SU-DHL-6 (cell line): ENCODE results near the gene LMOD2.

ENCODE experiments used
- H2AFZ ChIP-seq: fragments of 200-600 bp; sonication (generic); 2 replicates; pipeline ENCODE4 v1.6.1; 2014; ENCODE audit warnings: low read depth, mild to moderate bottlenecking, moderate library complexity, mixed read lengths, antibody characterized with exemption, low read length; ENCODE audit not compliant: severe bottlenecking
- H3F3A ChIP-seq: fragments of 200-600 bp; shearing (Covaris generic); 2 replicates; pipeline ENCODE4 v1.6.0; 2016; ENCODE audit warnings: antibody characterized with exemption, mild to moderate bottlenecking; ENCODE audit not compliant: insufficient read depth
- H3K27ac ChIP-seq: fragments of 200-600 bp; sonication (generic); 2 replicates; pipeline ENCODE4 v1.5.1; 2016; ENCODE audit warnings: low read depth, mild to moderate bottlenecking, low read length, moderate library complexity, mixed read lengths
- H3K27me3 ChIP-seq: fragments of 200-600 bp; sonication (generic), shearing (Covaris generic); 2 replicates; pipeline ENCODE4 v1.6.0; 2014; ENCODE audit warnings: mild to moderate bottlenecking, low read length
- H3K36me3 ChIP-seq: fragments of 200-600 bp; sonication (generic); 2 replicates; pipeline ENCODE4 v1.6.1; 2014; ENCODE audit warnings: mild to moderate bottlenecking, low read length, mixed read lengths
- H3K4me2 ChIP-seq: fragments of 300-600, 200-600 bp; shearing (Covaris generic), sonication (generic); 2 replicates; pipeline ENCODE4 v1.6.0; 2014; ENCODE audit warnings: low read length, low read depth, mild to moderate bottlenecking; ENCODE audit not compliant: poor library complexity, severe bottlenecking
- H3K4me3 ChIP-seq: fragments of 200-600 bp; sonication (generic); 2 replicates; pipeline ENCODE4 v1.5.1; 2014; ENCODE audit warnings: antibody characterized with exemption, low read length, mild to moderate bottlenecking, mixed read lengths; ENCODE audit not compliant: insufficient read depth, poor library complexity, severe bottlenecking
- H3K79me2 ChIP-seq: fragments of 200-600 bp; sonication (generic); 2 replicates; pipeline ENCODE4 v1.6.1; 2014; ENCODE audit warnings: mild to moderate bottlenecking, low read length, moderate library complexity; ENCODE audit not compliant: insufficient read depth
- H3K9ac ChIP-seq: fragments of 200-600 bp; sonication (generic); 2 replicates; pipeline ENCODE4 v1.7.0; 2014; ENCODE audit warnings: mild to moderate bottlenecking, low read length
- H3K9me2 ChIP-seq: fragments of 200-600 bp; sonication (generic); replicated peaks from 2 replicates; pipeline ENCODE4 v1.6.1; 2014; ENCODE audit warnings: low read length; ENCODE audit not compliant: insufficient read depth
- H3K9me3 ChIP-seq: fragments of 200-600 bp; sonication (generic); 2 replicates; pipeline ENCODE4 v1.6.1; 2014; ENCODE audit warnings: low read length, mixed read lengths; ENCODE audit not compliant: insufficient read depth
- H4K20me1 ChIP-seq: fragments of 200-600 bp; sonication (generic); 2 replicates; pipeline ENCODE4 v1.6.1; 2014; ENCODE audit warnings: low read depth, mild to moderate bottlenecking, antibody characterized with exemption, low read length, moderate library complexity, mixed read lengths
- EZH2phosphoT487 ChIP-seq: fragments of 200-600 bp; sonication (generic), shearing (Covaris generic); conservative IDR thresholded peaks from 2 replicates; pipeline ENCODE4 v1.6.1; 2018; ENCODE audit warnings: mild to moderate bottlenecking, antibody characterized with exemption, low read length, moderate library complexity, mixed read lengths
- TF ChIP-seq, protein P1 (sequence below): fragments of 200-600 bp; sonication (generic); IDR thresholded peaks from one replicate; pipeline ENCODE4 v1.5.1; 2017; ENCODE audit warnings: antibody characterized with exemption, mild to moderate bottlenecking, low read length, moderate library complexity; ENCODE audit not compliant: insufficient read depth, poor library complexity, severe bottlenecking

Gene LMOD2

DNA sequence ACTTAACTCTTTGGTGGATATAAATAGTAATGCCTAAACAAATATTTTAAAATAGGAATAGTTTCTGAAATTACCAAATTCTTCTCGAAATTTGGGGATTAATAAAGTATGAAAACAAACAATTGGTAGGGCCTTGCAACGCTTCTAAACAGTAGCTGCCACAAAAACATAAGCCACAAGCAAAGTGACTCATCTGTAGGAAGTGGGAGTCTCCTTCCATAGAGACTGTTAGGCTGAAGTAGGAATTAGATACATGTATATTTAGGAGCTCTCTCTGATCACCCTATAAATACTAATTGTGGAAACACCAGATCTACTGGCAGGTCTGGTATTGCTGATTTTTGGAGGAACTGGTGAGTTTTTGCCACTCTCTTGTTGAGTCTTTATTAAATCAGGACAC, 5.7 kb upstream of the LMOD2 start:
- Histone ChIP-seq H3K27me3 (no peaks in the 10 kb centered on the region), H2AFZ (no peak overlapping the region), H3K9ac (no peak overlapping the region), H3K4me3 (no peak overlapping the region), H3K36me3 (no peaks in the 10 kb centered on the region), H3K9me3 (no peaks in the 10 kb centered on the region), H4K20me1 (no peaks in the 10 kb centered on the region), H3K9me2 (no peaks in the 10 kb centered on the region), H3K4me2 (no peak overlapping the region), H3K27ac (no peak overlapping the region), H3F3A (no peaks in the 10 kb centered on the region), H3K79me2 (no peaks in the 10 kb centered on the region)
- TF ChIP-seq EZH2phosphoT487, result no peak
- TF ChIP-seq, protein P1, sequence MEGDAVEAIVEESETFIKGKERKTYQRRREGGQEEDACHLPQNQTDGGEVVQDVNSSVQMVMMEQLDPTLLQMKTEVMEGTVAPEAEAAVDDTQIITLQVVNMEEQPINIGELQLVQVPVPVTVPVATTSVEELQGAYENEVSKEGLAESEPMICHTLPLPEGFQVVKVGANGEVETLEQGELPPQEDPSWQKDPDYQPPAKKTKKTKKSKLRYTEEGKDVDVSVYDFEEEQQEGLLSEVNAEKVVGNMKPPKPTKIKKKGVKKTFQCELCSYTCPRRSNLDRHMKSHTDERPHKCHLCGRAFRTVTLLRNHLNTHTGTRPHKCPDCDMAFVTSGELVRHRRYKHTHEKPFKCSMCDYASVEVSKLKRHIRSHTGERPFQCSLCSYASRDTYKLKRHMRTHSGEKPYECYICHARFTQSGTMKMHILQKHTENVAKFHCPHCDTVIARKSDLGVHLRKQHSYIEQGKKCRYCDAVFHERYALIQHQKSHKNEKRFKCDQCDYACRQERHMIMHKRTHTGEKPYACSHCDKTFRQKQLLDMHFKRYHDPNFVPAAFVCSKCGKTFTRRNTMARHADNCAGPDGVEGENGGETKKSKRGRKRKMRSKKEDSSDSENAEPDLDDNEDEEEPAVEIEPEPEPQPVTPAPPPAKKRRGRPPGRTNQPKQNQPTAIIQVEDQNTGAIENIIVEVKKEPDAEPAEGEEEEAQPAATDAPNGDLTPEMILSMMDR, result no peak

DNA sequence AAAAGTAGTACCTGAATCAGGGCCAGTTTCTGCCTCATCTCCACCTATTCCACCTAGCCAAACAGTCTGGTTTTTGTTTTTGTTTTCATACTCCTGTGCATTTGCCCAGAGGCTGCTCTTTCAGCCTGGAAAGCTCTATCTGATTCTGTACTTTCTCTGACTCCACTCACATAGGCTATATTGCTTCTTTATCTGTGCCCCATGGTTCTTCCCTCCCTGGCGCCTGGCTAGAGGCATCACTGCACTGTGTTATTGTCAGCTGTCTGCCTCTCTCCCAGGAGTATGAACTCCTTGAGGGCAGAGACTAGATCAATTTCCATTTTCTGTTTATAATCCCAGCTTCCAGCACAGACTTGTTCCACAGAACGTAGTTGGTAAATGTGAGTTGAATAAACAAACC, 5.1 kb upstream of the LMOD2 start:
- no peaks in the 10 kb centered on the region for H3K36me3 ChIP-seq
- no peaks in the 10 kb centered on the region for H3K27me3 ChIP-seq
- no peak overlapping the region for H3K4me3 ChIP-seq
- H3K79me2 ChIP-seq, result no peaks in the 10 kb centered on the region
- no peak overlapping the region for H3K9ac ChIP-seq
- no peaks in the 10 kb centered on the region for H3K9me3 ChIP-seq
- no peak overlapping the region for H2AFZ ChIP-seq
- H3F3A ChIP-seq, result no peaks in the 10 kb centered on the region
- no peaks in the 10 kb centered on the region for H3K9me2 ChIP-seq
- no peak overlapping the region for H3K4me2 ChIP-seq
- H3K27ac ChIP-seq, result no peak overlapping the region
- TF ChIP-seq, protein P1, result no peak
- no peak for TF ChIP-seq EZH2phosphoT487
- no peaks in the 10 kb centered on the region for H4K20me1 ChIP-seq

DNA sequence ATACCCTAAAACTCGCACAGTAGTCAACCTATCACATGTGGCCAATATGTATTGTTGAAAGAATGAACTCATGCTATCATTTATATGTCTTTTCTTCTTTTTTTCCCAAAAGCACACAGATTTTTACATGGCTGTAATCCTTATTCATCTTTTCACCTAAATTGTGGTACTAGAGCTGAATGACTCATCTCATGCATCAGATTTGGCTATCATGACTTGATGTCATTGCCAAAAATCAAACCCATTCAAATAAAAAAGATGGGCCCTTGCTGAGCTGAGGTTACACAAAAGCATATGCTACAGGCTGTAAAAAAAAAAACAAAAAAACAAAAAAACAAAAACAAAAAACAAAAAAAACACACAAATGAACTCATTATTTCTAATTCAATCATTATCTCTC, 3.3 kb upstream of the LMOD2 start:
- no peak overlapping the region for H3K9ac ChIP-seq
- H3K4me2 ChIP-seq, result no peak overlapping the region
- no peaks in the 10 kb centered on the region for H4K20me1 ChIP-seq
- H3K36me3 ChIP-seq, result no peaks in the 10 kb centered on the region
- H3K27me3 ChIP-seq, result no peaks in the 10 kb centered on the region
- no peaks in the 10 kb centered on the region for H3K9me2 ChIP-seq
- H3K4me3 ChIP-seq, result no peak overlapping the region
- no peak overlapping the region for H3K27ac ChIP-seq
- no peaks in the 10 kb centered on the region for H3K9me3 ChIP-seq
- H2AFZ ChIP-seq, result no peak overlapping the region
- H3F3A ChIP-seq, result no peaks in the 10 kb centered on the region
- TF ChIP-seq, protein P1, result no peak
- no peak for TF ChIP-seq EZH2phosphoT487
- H3K79me2 ChIP-seq, result no peaks in the 10 kb centered on the region

DNA sequence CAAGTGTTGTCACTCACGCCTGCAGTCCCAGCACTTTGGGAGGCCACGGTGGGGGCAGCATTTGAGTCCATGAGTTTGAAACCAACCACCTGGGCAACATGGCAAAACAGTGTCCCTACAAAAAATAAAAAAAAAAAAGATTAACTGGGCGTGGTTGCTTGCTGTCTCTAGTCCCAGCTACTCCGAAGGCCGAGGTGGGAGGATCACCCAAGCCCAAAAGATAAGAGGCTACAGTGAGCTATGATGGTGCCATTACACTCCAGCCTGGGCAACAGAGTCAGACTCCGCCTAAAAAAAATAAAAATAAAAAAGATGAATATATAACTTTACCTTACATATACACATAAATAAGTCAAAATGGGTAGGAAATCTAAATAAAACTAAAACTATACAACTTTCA, 2.5 kb upstream of the LMOD2 start:
- H3K4me2 ChIP-seq, result no peak overlapping the region
- no peaks in the 10 kb centered on the region for H4K20me1 ChIP-seq
- no peak overlapping the region for H3K27ac ChIP-seq
- H3K4me3 ChIP-seq, result no peak overlapping the region
- no peak overlapping the region for H2AFZ ChIP-seq
- no peak for TF ChIP-seq EZH2phosphoT487
- TF ChIP-seq, protein P1, result no peak
- no peaks in the 10 kb centered on the region for H3K9me3 ChIP-seq
- no peaks in the 10 kb centered on the region for H3K27me3 ChIP-seq
- H3K9ac ChIP-seq, result no peak overlapping the region
- no peaks in the 10 kb centered on the region for H3F3A ChIP-seq
- H3K79me2 ChIP-seq, result no peaks in the 10 kb centered on the region
- no peaks in the 10 kb centered on the region for H3K9me2 ChIP-seq
- H3K36me3 ChIP-seq, result no peaks in the 10 kb centered on the region
